Hematopoietic multipotent progenitor cell treated with erythropoietin and hydrocortisone succinate and interleukin-3 and kit ligand, for 15 days (in vitro differentiated cells): ENCODE data around the gene UROD.
"Not testable (repeated sequence)": the region's sequence is repeated elsewhere in the genome, so short reads cannot be mapped to it uniquely, and the experiment has no call there.

Experiments
- DNase-seq: peaks from one replicate; pipeline ENCODE4 v3.0.0-alpha.2; 2015; ENCODE audit warnings: low spot score

The UROD gene

DNA sequence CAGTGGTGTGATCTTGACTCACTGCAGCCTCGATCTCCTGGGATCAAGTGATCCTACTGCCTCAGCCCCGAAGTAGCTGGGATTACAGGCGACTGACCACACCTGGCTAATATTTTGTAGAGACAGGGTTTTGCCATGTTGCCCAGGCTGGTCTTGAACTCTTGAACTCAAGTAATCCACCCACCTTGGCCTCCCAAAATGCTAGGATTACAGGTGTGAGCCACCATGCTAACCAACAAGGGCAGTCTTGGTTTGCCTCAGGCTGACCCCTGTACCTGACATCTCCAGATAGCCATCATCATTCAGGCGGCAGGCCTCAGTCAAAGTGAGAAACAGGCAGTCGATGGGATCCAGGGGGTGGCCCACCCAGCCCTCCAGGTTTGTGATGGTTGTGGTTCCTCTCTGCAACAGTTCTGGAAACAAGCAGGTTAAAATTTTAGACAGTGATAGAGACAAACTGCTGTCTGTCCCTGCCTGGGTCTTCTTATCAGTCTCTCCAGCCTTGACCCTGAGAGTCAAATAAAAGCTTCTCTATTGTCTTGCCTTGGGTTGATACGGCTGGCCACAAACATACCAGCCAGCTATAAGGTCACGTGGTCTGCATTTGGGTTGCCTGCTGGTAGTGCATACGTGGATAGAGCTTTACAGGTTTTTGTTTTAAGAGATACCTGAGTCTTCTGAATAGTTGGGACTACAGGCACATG lies 26.8 kb downstream of the UROD start:
- DNase-seq = peak; percentile 16

- DNase-seq = no peak
These were observed 28.2 kb downstream of the UROD start for GRCh38 chr1:45040297-45040696.

GRCh38 chr1:45043094-45043493 lies 31.0 kb downstream of the UROD start:
- DNase-seq = no peak

DNA sequence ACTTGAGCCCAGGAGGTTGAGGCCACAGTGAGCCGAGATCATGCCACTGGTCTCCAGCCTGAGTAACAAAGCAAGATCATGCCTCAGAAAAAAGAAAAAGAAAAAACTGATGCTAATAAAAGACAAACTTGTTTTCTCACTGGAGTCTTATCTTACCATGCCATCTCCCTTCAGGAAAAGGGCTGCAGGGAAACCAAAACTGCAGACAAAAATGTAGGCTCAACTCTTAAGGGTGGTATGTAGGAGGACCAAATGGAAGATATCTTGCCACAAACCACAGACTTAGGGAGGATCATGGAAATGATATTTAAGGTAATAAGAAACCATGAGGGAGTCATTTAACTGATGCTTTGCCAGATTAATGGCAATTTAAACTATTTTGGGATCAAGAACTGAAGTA lies 32.9 kb downstream of the UROD start:
- no peak for DNase-seq

DNA sequence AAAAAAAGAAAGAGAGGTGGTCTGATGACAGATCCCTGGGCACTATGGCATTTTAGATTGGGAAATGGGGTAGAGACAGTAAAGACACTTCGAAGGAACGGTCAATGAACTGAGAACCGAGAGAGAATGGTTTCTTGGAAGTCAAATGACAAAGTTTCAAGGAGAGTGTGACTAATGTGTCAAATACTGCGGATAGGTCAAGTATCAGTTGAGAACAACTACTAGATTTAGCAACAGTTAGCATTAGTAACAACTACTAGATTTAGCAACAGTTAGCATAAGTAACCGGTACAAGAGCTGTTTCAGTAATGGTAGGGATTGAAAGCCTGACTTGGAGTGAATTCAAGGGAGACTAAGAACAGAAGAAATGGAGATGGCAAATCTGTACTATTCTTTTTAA lies 35.0 kb downstream of the UROD start:
- DNase-seq = no peak

DNA sequence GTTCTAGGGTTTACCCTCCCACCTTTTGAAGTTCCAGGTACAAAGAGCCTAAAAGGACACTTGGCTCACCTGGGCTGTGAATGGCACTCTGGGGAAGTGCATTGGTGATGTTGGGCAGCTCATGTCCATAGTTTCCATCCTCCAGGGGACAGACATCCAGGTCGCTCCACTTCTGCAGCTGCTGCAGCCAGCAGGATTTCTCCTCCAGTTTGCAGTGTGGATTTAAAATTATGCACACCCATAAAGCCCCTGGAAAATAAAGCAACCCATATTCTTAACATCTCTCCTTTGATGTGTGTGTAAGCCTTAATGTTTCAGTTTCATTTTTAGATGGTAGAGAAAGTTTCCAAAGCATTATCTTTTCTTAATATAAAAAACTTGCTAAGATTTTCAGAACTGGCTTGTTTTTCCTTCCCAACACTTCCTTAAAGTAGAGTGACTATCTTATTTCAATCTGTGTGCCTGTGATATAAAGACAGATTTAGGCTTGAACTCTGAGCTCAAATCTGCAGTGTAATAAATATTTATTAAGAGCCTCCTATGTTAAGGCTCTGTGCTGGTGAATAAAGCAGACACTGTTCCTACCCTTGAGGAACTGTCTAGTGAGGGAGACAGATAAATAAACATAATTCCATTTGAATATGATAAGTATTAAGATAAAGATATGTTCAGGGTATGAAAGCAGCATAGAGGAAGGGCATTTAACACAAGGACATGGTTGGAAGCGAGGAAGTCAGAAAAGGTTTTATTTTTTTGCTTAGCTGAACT lies 39.1 kb downstream of the UROD start:
- no peak for DNase-seq

DNA sequence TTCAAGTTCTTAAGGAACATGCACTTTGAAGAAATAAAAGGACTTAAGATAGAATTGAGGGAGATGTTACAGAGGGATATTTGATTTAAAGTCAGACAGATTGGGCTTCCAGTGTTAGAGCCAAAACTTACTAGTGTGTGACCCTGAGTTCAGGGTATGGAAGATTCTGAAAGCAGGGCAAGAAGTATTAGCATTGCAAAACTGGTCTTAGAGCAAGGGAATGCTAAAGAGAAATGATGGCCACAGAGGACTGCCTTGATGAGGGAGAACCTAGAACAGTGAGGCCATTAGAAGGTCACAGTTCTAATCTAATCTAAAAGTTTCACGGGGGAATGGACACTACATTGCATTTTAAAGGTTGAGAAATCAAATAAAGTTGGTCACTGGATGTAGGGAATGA lies 45.5 kb downstream of the UROD start:
- DNase-seq = no peak

- no peak for DNase-seq
These were observed 47.8 kb downstream of the UROD start for GRCh38 chr1:45059829-45060228.

DNA sequence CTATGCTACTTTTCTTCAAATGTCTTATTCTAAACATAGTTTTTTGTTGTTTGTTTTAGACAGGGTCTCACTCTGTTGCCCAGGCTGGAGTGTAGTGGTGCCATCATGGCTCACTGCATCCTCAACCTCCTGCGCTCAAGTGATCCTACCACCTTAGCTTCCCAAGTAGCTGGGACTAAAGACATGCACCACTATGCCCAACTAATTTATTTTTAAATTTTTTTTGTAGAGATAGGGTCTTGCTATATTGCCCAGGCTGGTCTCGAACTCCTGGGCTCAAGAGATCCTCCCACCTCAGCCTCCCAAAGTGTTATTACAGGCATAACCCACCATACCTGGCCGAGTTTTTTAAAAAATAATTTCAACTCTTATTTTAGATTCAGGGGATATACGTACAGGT lies 50.4 kb downstream of the UROD start:
- not testable (repeated sequence) for DNase-seq

DNA sequence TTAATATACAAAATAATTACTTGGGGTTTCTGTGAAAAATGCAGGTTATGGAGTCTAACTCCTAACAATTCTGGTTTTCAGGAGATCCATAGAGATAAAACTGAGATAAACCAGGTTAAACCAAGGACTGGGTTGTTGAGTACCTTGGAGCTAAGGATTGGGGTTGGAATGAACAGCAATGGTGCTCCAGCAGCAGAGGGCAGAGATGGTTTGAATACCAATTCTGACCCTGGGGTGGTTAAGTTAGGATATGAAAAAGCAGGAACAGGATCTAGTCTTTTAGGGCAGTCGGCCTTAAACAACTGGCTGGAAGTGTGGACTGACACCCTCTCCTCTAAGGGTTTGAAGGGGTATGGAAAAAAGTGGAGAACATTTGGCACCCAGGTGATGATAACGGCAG lies 53.0 kb downstream of the UROD start:
- no peak for DNase-seq
